GM23248 (cell line): ENCODE measurements around the gene P4HA1.

Experiments
- EZH2 ChIP-seq: fragments of 200-600 bp; sonication (generic); IDR thresholded peaks from 2 replicates; pipeline ENCODE4 v1.6.1; 2018; ENCODE audit warnings: antibody characterized with exemption, mild to moderate bottlenecking; ENCODE audit not compliant: insufficient read depth, poor library complexity, severe bottlenecking
- EZH2phosphoT487 ChIP-seq: fragments of 200-600 bp; sonication (generic); IDR thresholded peaks from 2 replicates; pipeline ENCODE4 v1.6.1; 2018; ENCODE audit warnings: antibody characterized with exemption, moderate library complexity, mild to moderate bottlenecking, low read depth; ENCODE audit not compliant: insufficient read depth

- no peak for TF ChIP-seq EZH2
- no peak for TF ChIP-seq EZH2phosphoT487
Measured at GRCh38 chr10:73065441-73065840, 31.2 kb downstream of the P4HA1 start.
